ENCODE measurements around the gene CFAP221.

- TF ChIP-seq YY1 (IDR thresholded peaks at IDR 0.05; ENCODE audit: insufficient read depth, insufficient read length) (no peak), ZNF274 (IDR thresholded peaks at IDR 0.05; ENCODE audit: low read depth, low read length) (no peak)
Measured at GRCh38 chr2:119574108-119574815, 30.0 kb downstream of the CFAP221 start.

Measured in NT2/D1 (cell line).